GM03348 (cell line): ENCODE results near the gene MCM3.
A peak's percentile ranks its signal among the peaks of the same experiment; 100 is the strongest.

Source experiments
- DNase-seq: peaks from one replicate; pipeline ENCODE4 v3.0.0; 2012; ENCODE audit warnings: low spot score

The MCM3 gene

GRCh38 chr6:52284460-52285176 is at the start of gene MCM3:
TSS of gene MCM3 (minus strand) at chr6:52284742. CDS start at chr6:52284674, 68 bp downstream.
- peak; percentile 98 for DNase-seq

- DNase-seq = no peak
Observed at GRCh38 chr6:52333840-52334200, 49.3 kb upstream of the MCM3 start.

GRCh38 chr6:52331793-52332457 is 47.4 kb upstream of the MCM3 start:
- DNase-seq = no peak

- DNase-seq = no peak
Observed at GRCh38 chr6:52330470-52330869, 45.9 kb upstream of the MCM3 start.

GRCh38 chr6:52328729-52329128 is 44.2 kb upstream of the MCM3 start:
- no peak for DNase-seq

GRCh38 chr6:52328303-52328662 is 43.7 kb upstream of the MCM3 start:
- DNase-seq = no peak

GRCh38 chr6:52326540-52327364 is 42.2 kb upstream of the MCM3 start:
- DNase-seq = no peak

- DNase-seq = no peak
Observed at GRCh38 chr6:52325695-52326471, 41.3 kb upstream of the MCM3 start.

- no peak for DNase-seq
Observed at GRCh38 chr6:52324189-52324588, 39.6 kb upstream of the MCM3 start.

GRCh38 chr6:52317841-52318581 is 33.5 kb upstream of the MCM3 start:
- DNase-seq = peak; percentile 76

GRCh38 chr6:52317211-52317610 is 32.7 kb upstream of the MCM3 start:
- DNase-seq = no peak

- no peak for DNase-seq
Observed at GRCh38 chr6:52314752-52315151, 30.2 kb upstream of the MCM3 start.

GRCh38 chr6:52312461-52312860 is 27.9 kb upstream of the MCM3 start:
- no peak for DNase-seq

GRCh38 chr6:52310932-52311331 is 26.4 kb upstream of the MCM3 start:
- no peak for DNase-seq

GRCh38 chr6:52307900-52308372 is 23.4 kb upstream of the MCM3 start:
- no peak for DNase-seq

GRCh38 chr6:52306972-52307870 is 22.7 kb upstream of the MCM3 start:
- DNase-seq = no peak

- DNase-seq = no peak
Observed at GRCh38 chr6:52305948-52306767, 21.6 kb upstream of the MCM3 start.

- peak; percentile 16 for DNase-seq
Observed at GRCh38 chr6:52305411-52305810, 20.9 kb upstream of the MCM3 start.

- peak; percentile 69 for DNase-seq
Observed at GRCh38 chr6:52304983-52305390, 20.4 kb upstream of the MCM3 start.
